HEK293 (cell line): ENCODE measurements around the gene KSR1.
"Not testable (repeated sequence)": the region's sequence is repeated elsewhere in the genome, so short reads cannot be mapped to it uniquely, and the experiment has no call there.

Experiments
- CTCF ChIA-PET: fragments of 350-600 bp; formaldehyde crosslinking; extraction: SDS; loops from one replicate; lab custom pipeline; 2021; ENCODE audit warnings: antibody characterized with exemption; lab: Yijun Ruan, JAX
- POLR2A ChIA-PET: fragments of 300-600 bp; formaldehyde crosslinking; extraction: SDS; loops from one replicate; lab custom pipeline; 2020; ENCODE audit warnings: antibody characterized with exemption, inconsistent platforms; lab: Yijun Ruan, JAX
- H3K27ac ChIP-seq: fragments of 200-500 bp; sonication (Bioruptor generic); 2 replicates; pipeline ENCODE4 v1.5.1; 2014; ENCODE audit warnings: low read depth, low read length, control low read depth, inconsistent platforms; ENCODE audit errors: extremely low read depth
- H3K36me3 ChIP-seq, 2 experiments: fragments of 200-500 bp in 1 of 2; sonication (Bioruptor generic) in 1 of 2; 1 replicate in 1 of 2; 2 replicates in 1 of 2; pipeline ENCODE4 v1.5.1; 2014 to 2017; ENCODE audit warnings: inconsistent platforms in 2 of 2, low read length in 2 of 2; ENCODE audit not compliant: control insufficient read depth in 2 of 2, insufficient read depth in 1 of 2
- H3K4me1 ChIP-seq: fragments of 200-500 bp; sonication (Bioruptor generic); 2 replicates; pipeline ENCODE4 v1.5.1; 2014; ENCODE audit warnings: mild to moderate bottlenecking, low read length, inconsistent platforms; ENCODE audit not compliant: control insufficient read depth, insufficient read depth
- H3K4me3 ChIP-seq: 2 replicates; pipeline ENCODE4 v1.5.1; 2011; ENCODE audit warnings: low read depth, mild to moderate bottlenecking, control low read depth, low read length, moderate library complexity
- H3K9me3 ChIP-seq: fragments of 200-500 bp; sonication (Bioruptor generic); 2 replicates; pipeline ENCODE4 v1.5.1; 2014; ENCODE audit warnings: low read depth, low read length, inconsistent platforms; ENCODE audit not compliant: control insufficient read depth, insufficient read depth
- SETDB1 ChIP-seq: IDR thresholded peaks from one replicate; pipeline ENCODE4 v1.6.1; 2017; ENCODE audit warnings: mild to moderate bottlenecking, low read length, moderate library complexity, mixed read lengths; ENCODE audit not compliant: insufficient read length
- ZNF24 ChIP-seq: fragments of 450-650 bp; formaldehyde crosslinking; IDR thresholded peaks from 2 replicates; pipeline ENCODE4 v1.5.1; 2016; ENCODE audit warnings: missing biosample characterization, missing genetic modification characterization
- ZNF324 ChIP-seq: fragments of 450-650 bp; formaldehyde crosslinking; IDR thresholded peaks from 2 replicates; pipeline ENCODE4 v1.5.1; 2016; ENCODE audit warnings: missing biosample characterization, missing genetic modification characterization
- ZNF48 ChIP-seq: fragments of 450-650 bp; formaldehyde crosslinking; IDR thresholded peaks from 2 replicates; pipeline ENCODE4 v1.5.1; 2016; ENCODE audit warnings: missing biosample characterization, missing genetic modification characterization
- ZNF510 ChIP-seq: fragments of 450-650 bp; formaldehyde crosslinking; IDR thresholded peaks from 2 replicates; pipeline ENCODE4 v1.5.1; 2018; ENCODE audit warnings: mild to moderate bottlenecking, missing genetic modification characterization, missing biosample characterization; ENCODE audit not compliant: insufficient replicate concordance
- ZNF785 ChIP-seq: fragments of 450-650 bp; formaldehyde crosslinking; IDR thresholded peaks from 2 replicates; pipeline ENCODE4 v1.5.1; 2016; ENCODE audit warnings: missing biosample characterization, missing genetic modification characterization
- TF ChIP-seq, protein P1 (sequence below): fragments of 450-650 bp; formaldehyde crosslinking; conservative IDR thresholded peaks from 2 replicates; pipeline ENCODE4 v1.5.1; 2016; ENCODE audit warnings: low read depth, missing biosample characterization, missing genetic modification characterization
- TF ChIP-seq, protein P2 (sequence below): fragments of 450-650 bp; formaldehyde crosslinking; IDR thresholded peaks from 2 replicates; pipeline ENCODE4 v1.5.1; 2016; ENCODE audit warnings: missing biosample characterization, missing genetic modification characterization

The KSR1 gene

DNA sequence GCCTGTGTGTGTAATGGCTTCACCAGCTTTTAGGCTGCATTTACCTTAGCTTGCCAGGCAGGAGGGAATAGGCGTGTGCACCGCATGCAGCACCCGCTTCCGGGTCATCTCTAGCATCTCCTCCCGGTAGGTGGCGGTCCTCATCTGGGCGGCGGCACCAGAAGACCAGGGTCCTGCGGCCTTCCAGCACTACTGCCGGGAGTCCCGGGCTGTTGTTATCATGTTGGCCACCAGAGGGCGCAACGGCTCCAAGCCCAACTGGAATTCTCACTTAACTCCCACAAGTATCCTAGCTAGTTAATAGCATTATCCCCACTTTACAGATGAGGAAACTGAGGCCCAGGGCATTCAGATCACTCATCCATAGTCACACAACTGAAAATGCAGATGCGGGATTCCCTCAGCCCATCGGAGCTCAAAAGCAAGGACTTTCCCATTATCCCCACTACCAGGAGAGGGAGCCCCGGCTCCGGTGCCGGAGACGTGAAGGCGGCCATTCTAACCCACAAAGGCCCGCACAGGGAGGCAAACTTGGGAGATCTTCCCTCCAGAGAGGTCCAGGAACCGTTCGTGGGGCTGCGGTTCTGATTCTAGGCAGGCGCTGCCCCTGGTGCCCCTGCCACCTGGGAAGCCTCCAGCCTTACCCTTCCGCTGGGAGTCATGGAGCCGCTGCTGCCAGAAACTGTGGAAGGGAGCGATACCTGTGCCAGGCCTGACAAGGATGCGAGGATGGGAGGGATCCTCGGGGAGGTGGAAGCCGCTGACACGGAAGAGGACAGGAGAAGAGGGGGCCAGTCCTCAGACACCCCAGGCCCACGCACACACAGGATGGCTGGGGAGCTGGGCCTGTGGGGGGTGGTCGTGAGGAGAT is 198.6 kb downstream of the KSR1 start (continued):
- TF ChIP-seq, protein P1, sequence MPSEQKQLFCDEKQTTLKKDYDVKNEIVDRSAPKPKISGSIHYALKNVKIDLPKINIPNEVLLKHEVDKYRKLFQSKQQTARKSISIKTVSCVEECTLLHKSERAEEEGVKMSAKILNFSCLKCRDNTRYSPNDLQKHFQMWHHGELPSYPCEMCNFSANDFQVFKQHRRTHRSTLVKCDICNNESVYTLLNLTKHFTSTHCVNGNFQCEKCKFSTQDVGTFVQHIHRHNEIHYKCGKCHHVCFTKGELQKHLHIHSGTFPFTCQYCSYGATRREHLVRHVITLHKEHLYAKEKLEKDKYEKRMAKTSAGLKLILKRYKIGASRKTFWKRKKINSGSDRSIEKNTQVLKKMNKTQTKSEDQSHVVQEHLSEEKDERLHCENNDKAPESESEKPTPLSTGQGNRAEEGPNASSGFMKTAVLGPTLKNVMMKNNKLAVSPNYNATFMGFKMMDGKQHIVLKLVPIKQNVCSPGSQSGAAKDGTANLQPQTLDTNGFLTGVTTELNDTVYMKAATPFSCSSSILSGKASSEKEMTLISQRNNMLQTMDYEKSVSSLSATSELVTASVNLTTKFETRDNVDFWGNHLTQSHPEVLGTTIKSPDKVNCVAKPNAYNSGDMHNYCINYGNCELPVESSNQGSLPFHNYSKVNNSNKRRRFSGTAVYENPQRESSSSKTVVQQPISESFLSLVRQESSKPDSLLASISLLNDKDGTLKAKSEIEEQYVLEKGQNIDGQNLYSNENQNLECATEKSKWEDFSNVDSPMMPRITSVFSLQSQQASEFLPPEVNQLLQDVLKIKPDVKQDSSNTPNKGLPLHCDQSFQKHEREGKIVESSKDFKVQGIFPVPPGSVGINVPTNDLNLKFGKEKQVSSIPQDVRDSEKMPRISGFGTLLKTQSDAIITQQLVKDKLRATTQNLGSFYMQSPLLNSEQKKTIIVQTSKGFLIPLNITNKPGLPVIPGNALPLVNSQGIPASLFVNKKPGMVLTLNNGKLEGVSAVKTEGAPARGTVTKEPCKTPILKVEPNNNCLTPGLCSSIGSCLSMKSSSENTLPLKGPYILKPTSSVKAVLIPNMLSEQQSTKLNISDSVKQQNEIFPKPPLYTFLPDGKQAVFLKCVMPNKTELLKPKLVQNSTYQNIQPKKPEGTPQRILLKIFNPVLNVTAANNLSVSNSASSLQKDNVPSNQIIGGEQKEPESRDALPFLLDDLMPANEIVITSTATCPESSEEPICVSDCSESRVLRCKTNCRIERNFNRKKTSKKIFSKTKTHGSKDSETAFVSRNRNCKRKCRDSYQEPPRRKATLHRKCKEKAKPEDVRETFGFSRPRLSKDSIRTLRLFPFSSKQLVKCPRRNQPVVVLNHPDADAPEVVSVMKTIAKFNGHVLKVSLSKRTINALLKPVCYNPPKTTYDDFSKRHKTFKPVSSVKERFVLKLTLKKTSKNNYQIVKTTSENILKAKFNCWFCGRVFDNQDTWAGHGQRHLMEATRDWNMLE (tag by site-specific recombination), result peak; percentile 37; the same call in 1 of the 2 replicates
- TF ChIP-seq, all 188 proteins: peak for 8

DNA sequence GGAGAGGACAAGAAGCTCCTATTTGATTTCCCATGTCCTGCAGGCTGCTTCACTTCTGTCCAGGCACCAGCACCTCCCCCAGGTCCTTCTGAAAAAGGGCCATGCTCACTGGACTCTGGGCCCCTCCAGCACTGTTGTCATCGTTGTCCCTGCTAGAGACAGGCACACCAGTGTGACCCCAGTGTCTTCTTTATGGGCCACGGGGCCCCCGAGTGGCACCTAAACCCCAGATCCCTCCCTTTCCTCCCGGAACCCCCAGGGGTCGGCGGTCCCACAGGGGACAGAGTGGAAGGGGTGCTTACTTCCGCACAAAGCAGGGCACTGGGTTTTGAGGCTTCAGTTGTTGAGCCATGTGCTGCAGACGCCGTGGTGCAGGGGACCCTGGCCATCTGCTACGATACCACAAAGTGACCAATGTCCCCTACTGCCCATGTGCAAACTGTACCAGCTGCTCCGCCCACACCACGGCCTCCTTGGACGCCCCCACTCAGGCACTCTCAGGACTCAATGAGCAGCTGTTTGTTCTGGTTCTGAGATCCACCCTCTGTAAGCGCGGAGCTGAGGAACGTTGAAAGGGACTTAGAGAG is 199.4 kb downstream of the KSR1 start:
- H3K4me1 ChIP-seq, H3K9me3 ChIP-seq, H3K27ac ChIP-seq, POLR2A ChIA-PET, H3K36me3 ChIP-seq, H3K4me3 ChIP-seq: not testable (repeated sequence)
- CTCF ChIA-PET, result interaction anchor here (0.6 to 11.6 kb wide), 28 partner anchors 9 to 461 kb away, joined by 3 to 278 read pairs (median 6); no protein-coding TSS in a partner anchor

DNA sequence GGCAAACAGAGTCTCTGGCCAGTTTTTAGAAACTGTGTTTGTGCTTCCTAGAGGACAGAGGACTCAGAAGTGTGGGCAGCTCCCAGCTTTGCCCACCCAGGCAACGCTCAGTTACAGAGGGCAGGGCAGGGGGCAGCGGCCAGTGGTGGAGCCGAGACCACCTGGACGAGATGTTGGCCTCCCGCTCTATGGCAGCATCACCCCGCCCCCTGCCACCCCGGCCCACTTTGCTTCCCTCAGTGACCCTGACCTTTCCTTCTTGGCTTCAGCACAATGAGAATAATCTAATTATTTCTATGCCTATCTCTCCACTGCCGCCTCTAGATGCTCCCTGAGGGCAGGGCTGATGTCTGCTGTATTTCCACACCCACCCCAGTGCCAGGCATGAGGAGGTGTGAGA is 200.4 kb downstream of the KSR1 start:
- POLR2A ChIA-PET, H3K4me1 ChIP-seq, H3K36me3 ChIP-seq, H3K4me3 ChIP-seq, H3K9me3 ChIP-seq, H3K27ac ChIP-seq: not testable (repeated sequence)
- CTCF ChIA-PET, result interaction anchor here (1.8 to 11.4 kb wide), 3 partner anchors 9 to 223 kb away, joined by 5 to 278 read pairs (median 46); no protein-coding TSS in a partner anchor

DNA sequence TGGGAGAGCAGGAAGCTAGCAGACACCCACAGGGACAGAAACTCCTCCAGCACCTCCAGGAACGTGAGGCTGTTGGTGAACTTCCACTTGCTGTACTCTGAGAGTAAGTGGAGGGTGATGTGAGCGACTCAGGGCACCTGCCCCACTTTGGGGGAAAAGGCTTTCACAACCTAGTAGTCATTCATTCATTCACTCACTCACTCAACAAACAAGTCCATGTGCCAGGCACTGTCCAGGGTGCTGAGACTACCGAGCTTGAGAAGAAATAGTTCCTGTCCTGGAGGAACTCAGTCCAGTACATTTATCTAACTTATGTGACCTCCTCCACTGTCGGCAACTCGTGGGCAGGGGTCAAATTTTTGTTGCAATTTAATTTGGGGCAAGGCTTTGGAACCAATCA is 201.4 kb downstream of the KSR1 start:
- Histone ChIP-seq H3K9me3 (no peaks in the 10 kb centered on the region), H3K4me1 (no peaks in the 10 kb centered on the region), H3K36me3 (no peaks in the 10 kb centered on the region), H3K4me3 (no peak overlapping the region), H3K27ac (no peak overlapping the region)
- CTCF ChIA-PET, result interaction anchor here (0.9 to 11.4 kb wide), 4 partner anchors 8 to 223 kb away, joined by 3 to 278 read pairs (median 4); no protein-coding TSS in a partner anchor
- TF ChIP-seq ZNF324 (tag by site-specific recombination) (no peak), SETDB1 (no peak), ZNF785 (tag by site-specific recombination) (no peak), ZNF48 (tag by site-specific recombination) (no peak), ZNF510 (no peak), ZNF24 (tag by site-specific recombination) (0 out of 2 replicates have a peak, but pooled peaks have one; percentile 65)
- TF ChIP-seq, protein P2, sequence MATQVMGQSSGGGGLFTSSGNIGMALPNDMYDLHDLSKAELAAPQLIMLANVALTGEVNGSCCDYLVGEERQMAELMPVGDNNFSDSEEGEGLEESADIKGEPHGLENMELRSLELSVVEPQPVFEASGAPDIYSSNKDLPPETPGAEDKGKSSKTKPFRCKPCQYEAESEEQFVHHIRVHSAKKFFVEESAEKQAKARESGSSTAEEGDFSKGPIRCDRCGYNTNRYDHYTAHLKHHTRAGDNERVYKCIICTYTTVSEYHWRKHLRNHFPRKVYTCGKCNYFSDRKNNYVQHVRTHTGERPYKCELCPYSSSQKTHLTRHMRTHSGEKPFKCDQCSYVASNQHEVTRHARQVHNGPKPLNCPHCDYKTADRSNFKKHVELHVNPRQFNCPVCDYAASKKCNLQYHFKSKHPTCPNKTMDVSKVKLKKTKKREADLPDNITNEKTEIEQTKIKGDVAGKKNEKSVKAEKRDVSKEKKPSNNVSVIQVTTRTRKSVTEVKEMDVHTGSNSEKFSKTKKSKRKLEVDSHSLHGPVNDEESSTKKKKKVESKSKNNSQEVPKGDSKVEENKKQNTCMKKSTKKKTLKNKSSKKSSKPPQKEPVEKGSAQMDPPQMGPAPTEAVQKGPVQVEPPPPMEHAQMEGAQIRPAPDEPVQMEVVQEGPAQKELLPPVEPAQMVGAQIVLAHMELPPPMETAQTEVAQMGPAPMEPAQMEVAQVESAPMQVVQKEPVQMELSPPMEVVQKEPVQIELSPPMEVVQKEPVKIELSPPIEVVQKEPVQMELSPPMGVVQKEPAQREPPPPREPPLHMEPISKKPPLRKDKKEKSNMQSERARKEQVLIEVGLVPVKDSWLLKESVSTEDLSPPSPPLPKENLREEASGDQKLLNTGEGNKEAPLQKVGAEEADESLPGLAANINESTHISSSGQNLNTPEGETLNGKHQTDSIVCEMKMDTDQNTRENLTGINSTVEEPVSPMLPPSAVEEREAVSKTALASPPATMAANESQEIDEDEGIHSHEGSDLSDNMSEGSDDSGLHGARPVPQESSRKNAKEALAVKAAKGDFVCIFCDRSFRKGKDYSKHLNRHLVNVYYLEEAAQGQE (tag by site-specific recombination), result peak; percentile 93
- POLR2A ChIA-PET, result no interaction called here
